DMS 273 treated with DMSO at 0.1 percent for 48 hours (cell line): ENCODE data around the gene STX17.
"Not testable (repeated sequence)": the region's sequence is repeated elsewhere in the genome, so short reads cannot be mapped to it uniquely, and the experiment has no call there.

Experiments
- DNase-seq: peaks from one replicate; lab custom pipeline; 2025; lab: John Stamatoyannopoulos, UW

STX17 gene

DNA sequence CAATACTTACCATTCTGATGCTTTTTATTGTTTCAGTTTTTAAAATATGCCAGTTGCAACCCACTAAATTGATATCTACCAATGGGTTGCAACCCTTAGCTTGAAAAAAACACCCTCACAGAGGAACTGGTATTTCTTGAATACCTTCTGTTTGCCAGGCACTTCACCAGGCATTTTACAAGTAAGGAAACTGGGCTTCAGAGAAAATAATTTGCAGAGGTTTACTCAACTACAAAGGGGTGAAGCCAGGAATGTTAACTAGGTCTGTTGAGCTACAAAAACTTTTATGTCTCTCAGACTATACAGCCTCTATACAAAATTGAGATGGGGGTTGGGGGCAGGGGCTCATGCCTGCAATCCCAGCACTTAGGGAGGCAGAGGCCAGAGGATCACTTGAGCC, 65.0 kb downstream of the STX17 start:
- no peak for DNase-seq

GRCh38 chr9:99973455-99973854, 67.0 kb downstream of the STX17 start:
- DNase-seq = no peak

DNA sequence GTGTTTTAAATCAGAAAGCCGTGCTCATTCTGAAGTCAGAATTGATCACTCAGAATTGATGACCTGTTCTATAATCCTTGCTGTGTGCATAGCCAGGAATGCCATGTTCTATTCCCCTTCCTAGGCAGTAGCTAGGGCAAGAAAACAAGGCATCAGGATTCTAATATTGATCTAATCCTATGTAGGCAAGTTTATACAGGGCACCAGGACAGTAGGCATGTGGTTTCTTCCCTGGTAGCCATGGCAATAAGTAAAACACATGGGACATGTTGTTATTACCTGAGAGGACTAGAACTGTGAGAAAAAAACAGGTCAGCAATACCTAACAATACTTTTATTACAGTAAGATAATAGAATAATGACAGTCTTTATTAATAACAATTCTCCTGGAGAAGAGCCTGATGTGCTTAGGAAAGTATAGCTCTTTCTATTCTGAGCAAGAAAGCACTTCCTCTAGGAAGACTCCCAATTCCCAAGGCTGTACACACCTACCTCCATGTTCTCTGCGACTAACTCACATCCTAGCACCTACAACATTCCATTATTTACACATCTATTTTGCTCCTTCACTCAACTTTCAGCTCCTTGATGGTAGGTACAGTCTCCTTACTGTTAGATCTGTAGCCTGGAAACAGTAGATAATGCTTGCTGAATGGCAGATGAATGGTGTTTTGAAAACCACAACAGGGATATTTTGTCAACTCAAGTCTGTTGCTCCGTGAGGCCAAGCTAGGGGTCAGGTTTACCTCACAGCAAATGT, 70.8 kb downstream of the STX17 start:
- DNase-seq = no peak

- no peak for DNase-seq
These were observed 71.8 kb downstream of the STX17 start for GRCh38 chr9:99978221-99978620.

DNA sequence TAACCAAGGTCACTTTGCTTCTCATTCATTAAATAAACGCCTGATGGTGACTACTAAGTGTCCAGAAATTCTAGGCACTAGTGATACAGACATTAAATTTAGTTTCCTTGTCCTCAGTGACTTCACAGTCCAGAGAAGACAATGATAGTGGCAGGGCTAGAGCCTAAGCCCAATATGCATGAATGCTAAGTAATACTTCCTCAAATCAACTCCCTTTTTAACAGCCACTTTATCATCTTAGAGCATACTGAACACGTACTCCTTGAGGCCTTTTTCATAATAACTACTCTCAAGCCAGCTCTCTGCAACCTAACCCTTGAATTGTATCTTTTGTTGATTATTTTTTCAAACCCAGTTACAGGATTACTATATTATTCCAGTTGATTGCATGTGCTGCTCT, 74.1 kb downstream of the STX17 start:
- DNase-seq = no peak

GRCh38 chr9:99986642-99987041, 80.2 kb downstream of the STX17 start:
- no peak for DNase-seq

GRCh38 chr9:99990508-99990907, 84.1 kb downstream of the STX17 start:
- DNase-seq = not testable (repeated sequence)

DNA sequence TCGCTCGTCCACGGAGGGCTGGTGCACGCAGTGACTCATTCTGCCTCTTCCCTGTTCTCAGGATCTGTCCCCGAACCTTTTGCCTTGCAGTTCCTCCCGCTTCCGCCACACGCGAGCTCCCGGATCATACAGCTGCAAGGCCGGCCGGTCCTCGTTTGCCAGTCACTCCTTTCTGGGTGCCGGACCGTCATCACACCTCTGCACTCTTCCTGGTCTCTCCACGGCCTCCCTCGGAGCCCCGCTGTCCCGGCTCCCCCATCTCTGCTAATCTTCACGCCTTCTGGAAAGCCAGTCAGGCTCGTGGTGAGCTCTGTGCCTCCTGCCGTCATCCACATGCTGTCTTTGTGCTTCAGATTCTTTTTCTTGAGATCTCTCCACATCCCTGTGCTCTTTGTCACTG, 91.8 kb downstream of the STX17 start:
- no peak for DNase-seq

DNA sequence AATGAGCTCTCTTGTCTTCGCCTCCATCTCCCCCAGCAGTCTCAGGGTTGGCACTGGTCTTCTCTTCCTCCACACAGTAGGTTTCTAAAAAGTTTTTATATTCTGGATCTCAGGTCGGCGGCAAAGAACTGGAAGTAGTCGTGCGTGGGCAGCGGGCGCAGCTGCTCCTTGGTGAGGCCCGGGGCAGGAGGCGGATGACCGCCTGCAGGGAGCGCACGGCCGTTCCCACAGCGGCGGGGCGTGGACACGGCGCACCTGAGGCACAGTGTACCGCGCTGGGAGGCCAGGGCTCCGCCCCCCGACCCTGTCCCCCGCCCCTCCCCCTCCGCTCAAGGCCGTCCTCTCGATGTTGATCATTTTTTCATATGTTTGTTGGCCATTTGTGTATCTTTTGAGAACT, 92.4 kb downstream of the STX17 start:
- DNase-seq = no peak

- no peak for DNase-seq
These were observed 93.3 kb downstream of the STX17 start for GRCh38 chr9:99999797-100000196.

DNA sequence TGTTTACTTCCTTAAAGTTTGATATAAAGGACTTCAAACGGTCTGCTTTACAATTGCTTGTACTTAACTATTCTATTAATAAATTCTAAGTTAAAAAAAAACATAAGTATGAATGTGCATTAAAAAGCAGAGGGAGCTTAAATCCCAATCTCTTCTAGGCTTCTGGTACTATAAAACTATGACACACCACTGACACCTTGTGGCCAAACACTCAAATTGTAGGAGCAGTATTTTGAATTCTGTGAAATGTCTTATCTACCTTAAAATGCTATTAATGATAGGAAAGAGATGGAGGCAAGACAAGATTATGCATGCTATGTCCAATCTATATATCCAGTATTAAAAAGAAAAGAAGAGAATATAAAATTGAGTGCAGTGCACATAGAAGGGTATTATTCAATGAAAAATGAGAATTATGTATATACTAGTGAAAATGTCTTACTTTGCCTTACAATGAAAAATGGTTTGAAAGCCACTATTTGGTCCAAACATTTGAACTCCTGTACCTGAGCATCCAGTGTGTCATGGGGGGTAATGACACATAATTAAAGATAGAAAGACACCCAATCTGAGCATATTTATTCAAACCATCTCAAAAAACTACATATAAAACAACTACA, 104.7 kb downstream of the STX17 start:
- DNase-seq = peak; percentile 20

- no peak for DNase-seq
These were observed 105.8 kb downstream of the STX17 start for GRCh38 chr9:100012279-100012678.

GRCh38 chr9:100013573-100013972, 107.1 kb downstream of the STX17 start:
- no peak for DNase-seq

- DNase-seq = no peak
These were observed 108.4 kb downstream of the STX17 start for GRCh38 chr9:100014846-100015245.

DNA sequence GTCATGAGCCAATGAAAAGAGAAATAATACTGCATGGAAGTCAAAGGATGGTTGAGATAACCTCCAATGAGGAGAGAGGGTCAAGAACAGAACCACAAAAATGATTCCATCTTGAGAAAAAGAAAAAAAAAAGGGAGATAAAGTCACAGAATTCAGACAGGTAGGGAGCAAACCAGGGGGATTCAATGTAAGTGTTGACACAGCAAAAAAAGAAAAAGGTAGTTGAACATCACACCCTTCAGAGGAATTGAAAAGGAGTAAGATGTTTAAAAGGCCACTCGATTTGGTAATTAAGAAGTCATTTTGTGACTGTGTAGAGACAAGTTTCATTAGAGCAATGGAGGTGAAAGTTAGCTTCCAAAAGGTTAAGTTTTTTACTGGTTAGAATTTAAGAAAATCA, 113.1 kb downstream of the STX17 start:
- no peak for DNase-seq
